GM12873 (cell line): ENCODE results near the gene PHEX.

ENCODE experiments used
- TF ChIP-seq, protein P1 (sequence below): IDR thresholded peaks from 2 replicates; pipeline ENCODE4 v1.5.1; 2012; ENCODE audit warnings: low read depth, mild to moderate bottlenecking, moderate library complexity, low read length, control low read depth; ENCODE audit not compliant: insufficient read depth; ENCODE audit errors: missing control alignments

Gene PHEX

GRCh38 chrX:22039541-22039940 is 7.4 kb downstream of the PHEX start:
- TF ChIP-seq, protein P1, sequence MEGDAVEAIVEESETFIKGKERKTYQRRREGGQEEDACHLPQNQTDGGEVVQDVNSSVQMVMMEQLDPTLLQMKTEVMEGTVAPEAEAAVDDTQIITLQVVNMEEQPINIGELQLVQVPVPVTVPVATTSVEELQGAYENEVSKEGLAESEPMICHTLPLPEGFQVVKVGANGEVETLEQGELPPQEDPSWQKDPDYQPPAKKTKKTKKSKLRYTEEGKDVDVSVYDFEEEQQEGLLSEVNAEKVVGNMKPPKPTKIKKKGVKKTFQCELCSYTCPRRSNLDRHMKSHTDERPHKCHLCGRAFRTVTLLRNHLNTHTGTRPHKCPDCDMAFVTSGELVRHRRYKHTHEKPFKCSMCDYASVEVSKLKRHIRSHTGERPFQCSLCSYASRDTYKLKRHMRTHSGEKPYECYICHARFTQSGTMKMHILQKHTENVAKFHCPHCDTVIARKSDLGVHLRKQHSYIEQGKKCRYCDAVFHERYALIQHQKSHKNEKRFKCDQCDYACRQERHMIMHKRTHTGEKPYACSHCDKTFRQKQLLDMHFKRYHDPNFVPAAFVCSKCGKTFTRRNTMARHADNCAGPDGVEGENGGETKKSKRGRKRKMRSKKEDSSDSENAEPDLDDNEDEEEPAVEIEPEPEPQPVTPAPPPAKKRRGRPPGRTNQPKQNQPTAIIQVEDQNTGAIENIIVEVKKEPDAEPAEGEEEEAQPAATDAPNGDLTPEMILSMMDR = no peak

DNA sequence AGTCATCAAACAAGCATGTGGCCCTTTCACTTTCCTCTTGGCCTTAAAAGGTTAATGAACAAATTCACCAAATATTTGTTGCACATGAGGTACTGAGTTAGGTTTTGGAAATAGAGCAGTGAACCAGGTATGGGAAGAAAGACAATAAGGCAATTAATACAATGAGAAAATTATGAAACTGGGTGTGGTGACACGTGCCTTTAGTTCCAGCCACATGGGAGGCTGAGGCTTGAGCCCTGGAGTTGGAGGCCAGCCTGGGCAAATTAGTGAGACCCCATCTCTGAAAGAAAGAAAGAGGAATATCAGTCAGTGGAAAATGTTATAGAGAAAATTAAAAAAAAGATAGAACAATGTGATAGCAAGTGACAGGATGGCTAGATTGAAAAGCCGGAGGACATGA is 8.1 kb downstream of the PHEX start:
- TF ChIP-seq, protein P1 = no peak

DNA sequence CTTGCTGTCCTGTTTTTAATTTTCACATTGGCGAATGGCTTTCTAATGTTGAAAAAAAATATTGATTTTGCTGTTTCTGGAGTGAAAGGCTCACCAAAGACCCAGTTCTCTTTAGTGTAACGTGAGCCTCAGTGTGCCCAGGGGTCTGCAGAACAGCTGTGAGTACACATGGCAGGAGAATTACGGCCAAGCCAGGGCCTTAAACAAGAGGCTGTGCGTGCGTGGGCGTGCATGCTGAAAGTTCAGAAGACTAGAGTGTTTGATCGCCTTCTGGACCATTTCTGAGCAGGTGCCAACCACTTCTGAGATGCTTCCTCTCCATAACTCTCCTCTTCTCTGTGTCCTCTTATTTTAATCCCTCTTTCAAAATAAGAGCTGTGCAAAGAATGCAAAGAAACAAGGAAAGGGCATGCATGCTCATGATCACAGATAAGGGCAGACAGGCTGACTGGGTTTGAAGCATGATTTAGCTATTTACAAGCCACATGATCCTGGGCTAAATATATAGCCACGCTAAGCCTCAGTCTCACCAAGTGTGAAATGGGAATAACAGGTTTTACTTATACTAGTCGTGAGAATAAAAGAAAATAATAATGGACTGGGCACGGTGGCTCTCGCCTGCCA is 9.9 kb downstream of the PHEX start:
- TF ChIP-seq, protein P1 = no peak

GRCh38 chrX:22043872-22044271 is 11.7 kb downstream of the PHEX start:
- TF ChIP-seq, protein P1 = no peak

GRCh38 chrX:22047468-22047867 is 15.3 kb downstream of the PHEX start:
- TF ChIP-seq, protein P1 = no peak

- TF ChIP-seq, protein P1 = no peak
Measured at GRCh38 chrX:22053481-22053880, 21.4 kb downstream of the PHEX start.

DNA sequence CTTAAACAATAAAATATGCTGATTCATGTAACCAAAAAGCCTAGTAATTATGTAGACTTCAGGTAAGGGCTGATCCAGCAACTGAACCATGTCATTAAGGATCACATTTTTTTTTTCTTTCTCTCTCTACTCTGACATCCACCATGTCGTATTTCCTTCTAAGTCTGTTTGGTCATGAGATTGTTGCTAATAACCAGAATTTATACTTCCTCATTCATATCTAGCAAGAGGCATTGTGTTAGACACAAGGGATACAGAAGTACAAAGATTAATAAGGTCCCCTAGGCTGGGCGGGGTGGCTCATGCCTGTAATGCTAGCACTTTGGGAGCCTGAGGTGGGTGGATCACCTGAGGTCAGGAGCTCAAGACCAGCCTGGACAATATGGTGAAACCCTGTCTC is 24.1 kb downstream of the PHEX start:
- TF ChIP-seq, protein P1 = no peak
